Smooth muscle cell (in vitro differentiated cells): ENCODE results near the gene EHD3. TPM values are rescaled to one million over a fixed set of nuclear protein-coding genes. Genes with fewer than 3 reads are reported as not detected.

Source experiments
- DNase-seq: peaks from one replicate; lab custom pipeline; 2025; ENCODE audit not compliant: unreplicated experiment; lab: John Stamatoyannopoulos, UW
- H2AFZ ChIP-seq: fragments of 200-600 bp; sonication (generic); 2 replicates; pipeline ENCODE4 v1.6.0; 2016; ENCODE audit warnings: antibody characterized with exemption, low read depth, mild to moderate bottlenecking
- H3F3A ChIP-seq: fragments of 200-600 bp; sonication (generic); 2 replicates; pipeline ENCODE4 v1.6.0; 2017; ENCODE audit warnings: antibody characterized with exemption, low read depth
- H3K27ac ChIP-seq: fragments of 200-600 bp; sonication (generic); 2 replicates; pipeline ENCODE4 v1.5.1; 2016; ENCODE audit warnings: low read depth, mild to moderate bottlenecking
- H3K27me3 ChIP-seq: fragments of 200-600 bp; sonication (generic); 2 replicates; pipeline ENCODE4 v1.6.1; 2016; ENCODE audit warnings: low read depth, mild to moderate bottlenecking
- H3K36me3 ChIP-seq: fragments of 200-600 bp; sonication (generic); 2 replicates; pipeline ENCODE4 v1.5.1; 2016; ENCODE audit warnings: low read depth
- H3K4me1 ChIP-seq: fragments of 200-600 bp; sonication (generic); 2 replicates; pipeline ENCODE4 v1.5.1; 2016; ENCODE audit warnings: low read depth
- H3K4me2 ChIP-seq: fragments of 200-600 bp; sonication (generic); 2 replicates; pipeline ENCODE4 v1.6.0; 2016; ENCODE audit warnings: mild to moderate bottlenecking
- H3K4me3 ChIP-seq: fragments of 200-600 bp; sonication (generic); 2 replicates; pipeline ENCODE4 v1.5.1; 2016; ENCODE audit warnings: mild to moderate bottlenecking
- H3K79me2 ChIP-seq: fragments of 200-600 bp; sonication (generic); 2 replicates; pipeline ENCODE4 v1.6.0; 2016; ENCODE audit warnings: low read depth, mild to moderate bottlenecking
- H3K9ac ChIP-seq: fragments of 200-600 bp; sonication (generic); 2 replicates; pipeline ENCODE4 v1.6.0; 2016; ENCODE audit warnings: low read depth
- H3K9me3 ChIP-seq: fragments of 200-600 bp; sonication (generic); replicated peaks from 2 replicates; pipeline ENCODE4 v1.5.1; 2016; ENCODE audit warnings: low read depth
- H4K20me1 ChIP-seq: fragments of 200-600 bp; sonication (generic); 2 replicates; pipeline ENCODE4 v1.6.0; 2016; ENCODE audit warnings: low read depth
- CTCF ChIP-seq: fragments of 200-600 bp; sonication (generic); IDR thresholded peaks from 2 replicates; pipeline ENCODE4 v1.5.1; 2017; ENCODE audit warnings: borderline replicate concordance, mild to moderate bottlenecking, antibody characterized with exemption; ENCODE audit not compliant: insufficient read depth, poor library complexity, severe bottlenecking
- WGBS: methylation state at CpG from one replicate; pipeline ENCODE4 v1.1.7; 2016; ENCODE audit warnings: low lambda C conversion rate; 5-methylcytosine and 5-hydroxymethylcytosine counted together
- polyA plus RNA-seq: library from polyadenylated mRNA; unstranded; fragments of >200 nt; fragmentation: Nextera tagmentation; extraction: Ambion mirVana; gene quantifications from 2 replicates; pipeline ENCODE4 v1.2.1, GENCODE V29; 2016
- total RNA-seq: library from RNA; depleted of rRNA; stranded (reverse); fragments of >200 nt; gene quantifications from 2 replicates; pipeline ENCODE4 v1.2.3, GENCODE V29; 2014

EHD3 gene
- total and polyA plus RNA-seq, 2 experiments from 2014 or later = 13.8 to 15.5 TPM

DNA sequence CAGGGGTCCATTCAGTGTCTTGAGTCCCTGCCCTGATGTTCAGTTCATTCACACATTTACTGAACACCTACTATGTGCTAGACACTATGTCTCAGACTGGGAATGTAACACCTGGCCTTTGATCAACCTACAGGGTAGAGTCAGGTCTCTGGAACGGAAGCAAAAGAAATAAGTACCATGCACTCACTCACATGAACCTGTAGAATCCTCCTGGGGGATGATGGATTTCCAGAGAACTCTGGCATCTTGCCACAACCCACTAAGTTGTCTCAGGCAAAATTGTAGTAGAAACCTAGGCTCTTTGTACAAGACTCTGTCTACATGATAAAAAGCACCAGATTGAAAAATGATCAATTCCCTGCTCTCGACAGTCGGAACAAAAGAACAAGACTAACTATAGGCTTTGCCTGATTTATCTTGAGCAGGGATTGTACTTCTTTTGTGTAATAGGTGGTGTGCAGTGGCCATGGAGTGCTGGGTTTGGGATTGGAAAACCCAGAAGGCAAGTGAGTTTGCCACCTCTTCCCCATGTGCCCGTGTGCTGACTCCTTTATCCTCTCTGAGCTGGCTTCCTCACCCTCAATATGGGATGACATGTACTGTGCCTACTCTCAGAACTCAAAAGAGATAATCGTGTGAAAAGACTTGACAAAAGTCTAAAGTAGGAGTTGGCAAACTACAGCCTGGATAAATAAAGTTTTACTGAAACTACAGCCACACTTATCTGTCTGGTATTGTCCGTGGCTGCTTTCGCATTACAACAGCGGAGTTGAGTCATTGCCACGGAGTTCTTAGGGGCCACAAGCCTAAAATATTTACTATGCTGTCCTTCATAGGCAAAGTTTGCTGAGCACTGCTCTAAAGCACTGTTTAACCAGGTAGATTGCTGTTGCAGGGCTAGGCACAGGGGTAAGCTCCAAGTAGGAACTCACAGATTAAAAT, 21.0 kb upstream of the EHD3 start:
- Histone ChIP-seq H3K79me2 (no peaks in the 10 kb centered on the region), H2AFZ (no peak overlapping the region), H3K9ac (no peak overlapping the region), H3K27me3 (no peaks in the 10 kb centered on the region), H3K4me3 (no peak overlapping the region), H3F3A (peaks cover 4% of the 10 kb centered on the region), H3K36me3 (no peaks in the 10 kb centered on the region), H3K4me2 (peak overlapping the region; percentile 41), H3K4me1 (peaks cover 5% of the 10 kb centered on the region), H3K9me3 (no peaks in the 10 kb centered on the region), H4K20me1 (no peaks in the 10 kb centered on the region), H3K27ac (peak overlapping the region; percentile 29)
- WGBS = 46% methylated on average over 9 of the region's 9 CpGs
- DNase-seq = no peak
- no peak for TF ChIP-seq CTCF

- Histone ChIP-seq H3K4me1 (no peaks in the 10 kb centered on the region), H3F3A (peaks cover 4% of the 10 kb centered on the region), H3K36me3 (no peaks in the 10 kb centered on the region), H4K20me1 (no peaks in the 10 kb centered on the region), H2AFZ (no peak overlapping the region), H3K79me2 (no peaks in the 10 kb centered on the region), H3K9ac (no peak overlapping the region), H3K9me3 (no peaks in the 10 kb centered on the region), H3K27ac (peak overlapping the region; percentile 29), H3K4me2 (peak overlapping the region; percentile 41), H3K4me3 (no peak overlapping the region), H3K27me3 (no peaks in the 10 kb centered on the region)
- 17% methylated on average over 4 of the region's 4 CpGs for WGBS
- DNase-seq = no peak
- TF ChIP-seq CTCF = no peak
These were observed 20.1 kb upstream of the EHD3 start for GRCh38 chr2:31213601-31214443.

GRCh38 chr2:31214444-31214915, 19.5 kb upstream of the EHD3 start:
- peaks cover 4% of the 10 kb centered on the region for H3F3A ChIP-seq
- WGBS = 95% methylated on average over 8 of the region's 8 CpGs

More at GRCh38 chr2:31214444-31214915, 19.5 kb upstream of the EHD3 start:
- H3K4me1 ChIP-seq = no peaks in the 10 kb centered on the region
- H3K9ac ChIP-seq = no peak overlapping the region
- H3K4me2 ChIP-seq = no peak overlapping the region
- no peaks in the 10 kb centered on the region for H3K36me3 ChIP-seq
- no peak for DNase-seq
- H4K20me1 ChIP-seq = no peaks in the 10 kb centered on the region
- no peak for TF ChIP-seq CTCF
- H3K4me3 ChIP-seq = no peak overlapping the region
- H3K79me2 ChIP-seq = no peaks in the 10 kb centered on the region
- no peaks in the 10 kb centered on the region for H3K9me3 ChIP-seq
- H2AFZ ChIP-seq = no peak overlapping the region
- no peaks in the 10 kb centered on the region for H3K27me3 ChIP-seq
- H3K27ac ChIP-seq = no peak overlapping the region
